HG03045 (cell line): ENCODE results near the gene PIP5K1A.
"Not testable (repeated sequence)": the region's sequence is repeated elsewhere in the genome, so short reads cannot be mapped to it uniquely, and the experiment has no call there.

ENCODE experiments used
- ATAC-seq: cut with Tn5 transposase; IDR thresholded peaks from one replicate; pipeline ENCODE4 v1.9.1; 2021; ENCODE audit warnings: mild to moderate bottlenecking, moderate library complexity; ENCODE audit not compliant: unreplicated experiment

The PIP5K1A gene

GRCh38 chr1:151189637-151190445 is 8.5 kb upstream of the PIP5K1A start, which contains the start of gene VPS72:
TSS of gene VPS72 (minus strand) at chr1:151190197. CDS start at chr1:151190121, 76 bp downstream.
- ATAC-seq = peak; percentile 79

GRCh38 chr1:151192047-151192446 is 6.3 kb upstream of the PIP5K1A start:
- ATAC-seq = no peak

GRCh38 chr1:151193304-151193703 is 5.0 kb upstream of the PIP5K1A start:
- ATAC-seq = no peak

- ATAC-seq = no peak
These were observed 4.5 kb upstream of the PIP5K1A start for GRCh38 chr1:151193856-151194255.

- not testable (repeated sequence) for ATAC-seq
These were observed 3.3 kb upstream of the PIP5K1A start for GRCh38 chr1:151194894-151195594.

GRCh38 chr1:151196292-151196800 is 2.0 kb upstream of the PIP5K1A start:
- ATAC-seq = no peak

- no peak for ATAC-seq
These were observed 494 bp upstream of the PIP5K1A start for GRCh38 chr1:151197863-151198253.

GRCh38 chr1:151199873-151200581 is 1.7 kb downstream of the PIP5K1A start:
- ATAC-seq = no peak

GRCh38 chr1:151205381-151205965 is 7.1 kb downstream of the PIP5K1A start:
- ATAC-seq = not testable (repeated sequence)

- ATAC-seq = no peak
These were observed 12.5 kb downstream of the PIP5K1A start for GRCh38 chr1:151210830-151211229.

GRCh38 chr1:151211972-151212705 is 13.8 kb downstream of the PIP5K1A start:
- no peak for ATAC-seq

- ATAC-seq = no peak
These were observed 15.2 kb downstream of the PIP5K1A start for GRCh38 chr1:151213560-151213959.

- no peak for ATAC-seq
These were observed 23.3 kb downstream of the PIP5K1A start for GRCh38 chr1:151221616-151222015.

GRCh38 chr1:151222130-151222529 is 23.8 kb downstream of the PIP5K1A start:
- ATAC-seq = no peak

GRCh38 chr1:151235235-151235634 is 36.9 kb downstream of the PIP5K1A start:
- ATAC-seq = no peak

- no peak for ATAC-seq
These were observed 39.5 kb downstream of the PIP5K1A start for GRCh38 chr1:151237678-151238466.

GRCh38 chr1:151238467-151238739 is 40.1 kb downstream of the PIP5K1A start:
- no peak for ATAC-seq

GRCh38 chr1:151242442-151242841 is 44.1 kb downstream of the PIP5K1A start:
- no peak for ATAC-seq

GRCh38 chr1:151243683-151244216 is 45.4 kb downstream of the PIP5K1A start:
- no peak for ATAC-seq
